Right kidney (tissue), 1 donor: Measurements from ENCODE around the gene CPNE4.
"Not testable (repeated sequence)": the region's sequence is repeated elsewhere in the genome, so short reads cannot be mapped to it uniquely, and the experiment has no call there.

ENCODE experiments used
- DNase-seq: peaks from one replicate; pipeline ENCODE4 v3.0.0-alpha.2; 2016

Gene CPNE4

GRCh38 chr3:131957980-131958379 lies 76.8 kb downstream of the CPNE4 start:
- DNase-seq, result no peak

- DNase-seq, result no peak
Observed at GRCh38 chr3:131957511-131957910, 77.3 kb downstream of the CPNE4 start.

GRCh38 chr3:131948806-131949205 lies 86.0 kb downstream of the CPNE4 start:
- no peak for DNase-seq

GRCh38 chr3:131944676-131945075 lies 90.1 kb downstream of the CPNE4 start:
- DNase-seq, result no peak

- DNase-seq, result no peak
Observed at GRCh38 chr3:131933665-131934064, 101.1 kb downstream of the CPNE4 start.

- no peak for DNase-seq
Observed at GRCh38 chr3:131928593-131928992, 106.2 kb downstream of the CPNE4 start.

GRCh38 chr3:131925571-131925970 lies 109.2 kb downstream of the CPNE4 start:
- no peak for DNase-seq

- DNase-seq, result no peak
Observed at GRCh38 chr3:131922356-131922755, 112.5 kb downstream of the CPNE4 start.

- no peak for DNase-seq
Observed at GRCh38 chr3:131917006-131917405, 117.8 kb downstream of the CPNE4 start.

- DNase-seq, result no peak
Observed at GRCh38 chr3:131914090-131914691, 120.6 kb downstream of the CPNE4 start.

- DNase-seq, result no peak
Observed at GRCh38 chr3:131912255-131912654, 122.6 kb downstream of the CPNE4 start.

GRCh38 chr3:131907796-131908195 lies 127.0 kb downstream of the CPNE4 start:
- no peak for DNase-seq

GRCh38 chr3:131903988-131904415 lies 130.8 kb downstream of the CPNE4 start:
- DNase-seq, result no peak

GRCh38 chr3:131901686-131902085 lies 133.1 kb downstream of the CPNE4 start:
- DNase-seq, result no peak

GRCh38 chr3:131900891-131901290 lies 133.9 kb downstream of the CPNE4 start:
- no peak for DNase-seq

GRCh38 chr3:131899021-131899420 lies 135.8 kb downstream of the CPNE4 start:
- DNase-seq, result no peak

GRCh38 chr3:131898346-131898745 lies 136.5 kb downstream of the CPNE4 start:
- DNase-seq, result no peak

GRCh38 chr3:131896285-131896684 lies 138.5 kb downstream of the CPNE4 start:
- no peak for DNase-seq

GRCh38 chr3:131895766-131896165 lies 139.0 kb downstream of the CPNE4 start:
- no peak for DNase-seq

- no peak for DNase-seq
Observed at GRCh38 chr3:131892331-131892730, 142.5 kb downstream of the CPNE4 start.

GRCh38 chr3:131885871-131886270 lies 148.9 kb downstream of the CPNE4 start:
- DNase-seq, result not testable (repeated sequence)

GRCh38 chr3:131883711-131884407 lies 151.0 kb downstream of the CPNE4 start:
- no peak for DNase-seq

GRCh38 chr3:131883086-131883485 lies 151.7 kb downstream of the CPNE4 start:
- no peak for DNase-seq

GRCh38 chr3:131881777-131882176 lies 153.0 kb downstream of the CPNE4 start:
- no peak for DNase-seq
